Measurements from ENCODE around the gene SKAP1.
"Not testable (repeated sequence)": the region's sequence is repeated elsewhere in the genome, so short reads cannot be mapped to it uniquely, and the experiment has no call there.

The SKAP1 gene

GRCh38 chr17:48429638-48430586 lies at the start of gene SKAP1:
Gene SKAP1, minus strand, starts transcription at chr17:48430214.
- DNase-seq, result peak; percentile 77

- DNase-seq, result no peak
These were observed 49.0 kb upstream of the SKAP1 start for GRCh38 chr17:48479014-48479402.

- DNase-seq, result no peak
These were observed 48.4 kb upstream of the SKAP1 start for GRCh38 chr17:48478224-48479013.

GRCh38 chr17:48477221-48477620 lies 47.2 kb upstream of the SKAP1 start:
- no peak for DNase-seq

GRCh38 chr17:48472411-48473281 lies 42.6 kb upstream of the SKAP1 start:
- peak; percentile 64 for DNase-seq

GRCh38 chr17:48471817-48472410 lies 41.9 kb upstream of the SKAP1 start:
- peak; percentile 64 for DNase-seq

- no peak for DNase-seq
These were observed 40.5 kb upstream of the SKAP1 start for GRCh38 chr17:48470388-48471034.

GRCh38 chr17:48469227-48469626 lies 39.2 kb upstream of the SKAP1 start:
- DNase-seq, result no peak

GRCh38 chr17:48468299-48468698 lies 38.3 kb upstream of the SKAP1 start:
- DNase-seq, result no peak

GRCh38 chr17:48465884-48466283 lies 35.9 kb upstream of the SKAP1 start:
- DNase-seq, result no peak

GRCh38 chr17:48463526-48463925 lies 33.5 kb upstream of the SKAP1 start:
- DNase-seq, result no peak

GRCh38 chr17:48462946-48463345 lies 32.9 kb upstream of the SKAP1 start:
- peak; percentile 54 for DNase-seq

GRCh38 chr17:48460052-48460451 lies 30.0 kb upstream of the SKAP1 start:
- no peak for DNase-seq

GRCh38 chr17:48459070-48459844 lies 29.2 kb upstream of the SKAP1 start:
- DNase-seq, result no peak

- DNase-seq, result peak; percentile 81
These were observed 27.2 kb upstream of the SKAP1 start for GRCh38 chr17:48457080-48457836.

GRCh38 chr17:48456589-48456988 lies 26.6 kb upstream of the SKAP1 start:
- peak; percentile 88 for DNase-seq

- DNase-seq, result no peak
These were observed 25.8 kb upstream of the SKAP1 start for GRCh38 chr17:48455791-48456190.

GRCh38 chr17:48453447-48453846 lies 23.4 kb upstream of the SKAP1 start:
- DNase-seq, result no peak

GRCh38 chr17:48451489-48451888 lies 21.5 kb upstream of the SKAP1 start:
- DNase-seq, result no peak

GRCh38 chr17:48449335-48449734 lies 19.3 kb upstream of the SKAP1 start:
- DNase-seq, result not testable (repeated sequence)
